Measurements from ENCODE around the gene SULT6B1.

SULT6B1 gene

DNA sequence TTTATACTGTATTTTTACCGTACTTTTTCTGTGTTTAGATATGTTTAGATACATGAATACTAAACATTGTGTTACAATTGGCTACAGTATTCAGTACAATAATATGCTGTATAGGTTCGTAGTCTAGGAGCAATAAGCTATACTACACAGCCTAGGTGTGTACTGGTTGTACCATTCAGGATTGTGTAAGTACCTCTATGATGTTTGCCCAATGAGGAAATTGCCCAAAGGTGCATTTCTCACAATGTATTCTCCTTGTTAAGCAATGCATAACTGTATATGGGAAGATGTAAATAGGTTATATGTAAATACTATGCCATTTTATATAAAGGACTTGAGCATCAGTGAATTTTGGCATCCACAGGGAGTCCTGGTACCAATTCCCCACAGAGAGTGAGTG lies 42.4 kb downstream of the SULT6B1 start:
- no peak for DNase-seq

GRCh38 chr2:37143974-37144373 lies 44.5 kb downstream of the SULT6B1 start:
- no peak for DNase-seq

- DNase-seq, result no peak
Measured at GRCh38 chr2:37142546-37142945, 45.9 kb downstream of the SULT6B1 start.

DNA sequence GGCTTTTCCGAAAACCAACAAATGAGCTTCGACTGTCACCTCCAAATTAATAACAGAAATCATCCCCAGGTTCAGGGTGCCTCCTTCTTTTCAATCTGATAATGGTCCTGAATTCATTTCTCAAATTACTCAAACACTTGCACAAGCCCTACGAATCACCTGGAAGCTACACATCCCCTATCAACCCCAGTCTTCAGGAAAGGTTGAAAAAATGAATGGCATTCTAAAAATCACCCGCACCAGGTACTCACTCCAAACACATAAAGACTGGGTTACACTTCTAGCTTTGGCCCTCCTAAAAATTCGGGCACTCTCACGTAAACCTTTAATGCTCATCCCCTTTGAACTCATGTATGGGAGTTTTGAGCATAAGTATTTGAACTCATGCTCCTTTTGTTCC lies 55.6 kb downstream of the SULT6B1 start:
- DNase-seq, result no peak

- no peak for DNase-seq
Measured at GRCh38 chr2:37125416-37125815, 63.1 kb downstream of the SULT6B1 start.

GRCh38 chr2:37119157-37119556 lies 69.3 kb downstream of the SULT6B1 start:
- no peak for DNase-seq

Measured in activated CD4-positive, alpha-beta T cell treated with anti-CD3 and anti-CD28 coated beads for 4 hours (primary cell).